NCI-H748 (cell line): Measurements from ENCODE around the gene FBF1.
A peak's percentile ranks its signal among the peaks of the same experiment; 100 is the strongest.
"Not testable (repeated sequence)": the region's sequence is repeated elsewhere in the genome, so short reads cannot be mapped to it uniquely, and the experiment has no call there.

Experiments used
- DNase-seq: peaks from one replicate; lab custom pipeline; 2025; ENCODE audit not compliant: unreplicated experiment; lab: John Stamatoyannopoulos, UW

The FBF1 gene

GRCh38 chr17:75876938-75877751 is 63.7 kb downstream of the FBF1 start:
- no peak for DNase-seq

GRCh38 chr17:75876190-75876937 is 64.5 kb downstream of the FBF1 start:
- no peak for DNase-seq

- DNase-seq: no peak
Measured at GRCh38 chr17:75875940-75876189, 65.0 kb downstream of the FBF1 start.

GRCh38 chr17:75875182-75875939 is 65.5 kb downstream of the FBF1 start:
- no peak for DNase-seq

- no peak for DNase-seq
Measured at GRCh38 chr17:75874323-75875181, 66.3 kb downstream of the FBF1 start.

GRCh38 chr17:75873587-75874322 is 67.1 kb downstream of the FBF1 start:
- no peak for DNase-seq

GRCh38 chr17:75872434-75873351 is 68.1 kb downstream of the FBF1 start:
- peak; percentile 33 for DNase-seq

GRCh38 chr17:75870228-75870627 is 70.6 kb downstream of the FBF1 start:
- DNase-seq: not testable (repeated sequence)

GRCh38 chr17:75869282-75870141 is 71.3 kb downstream of the FBF1 start:
- DNase-seq: peak; percentile 13

GRCh38 chr17:75868730-75869281 is 72.0 kb downstream of the FBF1 start:
- DNase-seq: not testable (repeated sequence)

GRCh38 chr17:75865404-75866188 is 75.2 kb downstream of the FBF1 start:
- not testable (repeated sequence) for DNase-seq

GRCh38 chr17:75864887-75865286 is 76.0 kb downstream of the FBF1 start:
- not testable (repeated sequence) for DNase-seq

GRCh38 chr17:75864448-75864871 is 76.4 kb downstream of the FBF1 start:
- DNase-seq: no peak

GRCh38 chr17:75861927-75862317 is 78.9 kb downstream of the FBF1 start:
- DNase-seq: no peak
